GM21390 (cell line): ENCODE data around the gene PSMG4.

Source experiments
- ATAC-seq: cut with Tn5 transposase; IDR thresholded peaks from one replicate; pipeline ENCODE4 v1.9.1; 2021; ENCODE audit not compliant: unreplicated experiment

The PSMG4 gene

GRCh38 chr6:3250231-3250675, 8.5 kb upstream of the PSMG4 start:
- no peak for ATAC-seq

- ATAC-seq, result peak; percentile 81
Observed at GRCh38 chr6:3251462-3252314, 7.1 kb upstream of the PSMG4 start.

- ATAC-seq, result no peak
Observed at GRCh38 chr6:3252369-3252768, 6.4 kb upstream of the PSMG4 start.

- ATAC-seq, result no peak
Observed at GRCh38 chr6:3252861-3253596, 5.7 kb upstream of the PSMG4 start.

- ATAC-seq, result no peak
Observed at GRCh38 chr6:3253597-3253961, 5.2 kb upstream of the PSMG4 start.

- ATAC-seq, result no peak
Observed at GRCh38 chr6:3258201-3258600, 546 bp upstream of the PSMG4 start.

GRCh38 chr6:3259491-3259958, 778 bp downstream of the PSMG4 start:
- peak; percentile 34 for ATAC-seq

GRCh38 chr6:3260296-3260695, 1.5 kb downstream of the PSMG4 start:
- ATAC-seq, result no peak

- ATAC-seq, result no peak
Observed at GRCh38 chr6:3260772-3261517, 2.2 kb downstream of the PSMG4 start.

- ATAC-seq, result no peak
Observed at GRCh38 chr6:3261518-3261820, 2.7 kb downstream of the PSMG4 start.

- ATAC-seq, result no peak
Observed at GRCh38 chr6:3261921-3262320, 3.2 kb downstream of the PSMG4 start.

- no peak for ATAC-seq
Observed at GRCh38 chr6:3263096-3263495, 4.3 kb downstream of the PSMG4 start.

GRCh38 chr6:3264356-3264755, 5.6 kb downstream of the PSMG4 start:
- no peak for ATAC-seq

GRCh38 chr6:3265671-3266070, 6.9 kb downstream of the PSMG4 start:
- no peak for ATAC-seq

GRCh38 chr6:3266170-3266569, 7.4 kb downstream of the PSMG4 start:
- ATAC-seq, result no peak

- ATAC-seq, result no peak
Observed at GRCh38 chr6:3267162-3267561, 8.4 kb downstream of the PSMG4 start.

GRCh38 chr6:3268680-3269079, 9.9 kb downstream of the PSMG4 start:
- ATAC-seq, result no peak

GRCh38 chr6:3269281-3269975, 10.7 kb downstream of the PSMG4 start:
- ATAC-seq, result no peak

- ATAC-seq, result no peak
Observed at GRCh38 chr6:3270258-3270657, 11.5 kb downstream of the PSMG4 start.

GRCh38 chr6:3271756-3272155, 13.0 kb downstream of the PSMG4 start:
- no peak for ATAC-seq

- ATAC-seq, result no peak
Observed at GRCh38 chr6:3272911-3273547, 14.3 kb downstream of the PSMG4 start.
